Calu3 (cell line): ENCODE data around the gene RSPH4A. TPM values are rescaled to one million over a fixed set of nuclear protein-coding genes. Genes with fewer than 3 reads are reported as not detected.

Experiments used
- BruUV-seq: library from RNA; stranded (reverse); fragments of 400-500 nt; replicated peaks from 2 replicates; lab custom pipeline; 2021; lab: Mats Ljungman, UMichigan
- CTCF ChIA-PET: fragments of 300-600 bp; sonication (Branson Sonifier 250); formaldehyde crosslinking; loops from one replicate; lab custom pipeline; 2022; ENCODE audit warnings: antibody characterized with exemption; lab: Charles Lee
- DNase-seq: peaks from one replicate; pipeline ENCODE4 v3.0.0; 2022
- H3K27ac Mint-ChIP-seq: one replicate; pipeline ENCODE4 v1.8.0; 2022; ENCODE audit warnings: mixed read lengths; ENCODE audit not compliant: unreplicated experiment
- H3K27me3 Mint-ChIP-seq: one replicate; pipeline ENCODE4 v1.8.0; 2022; ENCODE audit warnings: mixed read lengths; ENCODE audit not compliant: unreplicated experiment
- H3K36me3 Mint-ChIP-seq: one replicate; pipeline ENCODE4 v1.8.0; 2022; ENCODE audit warnings: mild to moderate bottlenecking, moderate library complexity, mixed read lengths; ENCODE audit not compliant: insufficient read depth, unreplicated experiment
- H3K4me1 Mint-ChIP-seq: one replicate; pipeline ENCODE4 v1.8.0; 2022; ENCODE audit warnings: mild to moderate bottlenecking, low read depth, mixed read lengths; ENCODE audit not compliant: unreplicated experiment
- H3K4me3 Mint-ChIP-seq: one replicate; pipeline ENCODE4 v1.8.0; 2022; ENCODE audit warnings: mild to moderate bottlenecking, low read depth, moderate library complexity, mixed read lengths; ENCODE audit not compliant: unreplicated experiment
- H3K9me3 Mint-ChIP-seq: one replicate; pipeline ENCODE4 v1.8.0; 2022; ENCODE audit warnings: low read depth, mixed read lengths; ENCODE audit not compliant: unreplicated experiment
- CTCF ChIP-seq: fragments of 200-600 bp; IDR thresholded peaks from one replicate; pipeline ENCODE4 v1.8.0; 2022; ENCODE audit warnings: antibody characterized with exemption; ENCODE audit not compliant: unreplicated experiment
- intact Hi-C: fragments of 100-400 bp; cut with micrococcal nuclease; formaldehyde crosslinking; loops from one replicate; pipeline ENCODE4 v1.10.0; 2022; ENCODE audit not compliant: unreplicated experiment
- total RNA-seq: library from RNA; stranded (reverse); gene quantifications from 2 replicates; pipeline ENCODE4 v1.2.3, GENCODE V29; 2022

RSPH4A gene
- total RNA-seq, 1 experiment from 2014 or later: 0.21 TPM

- H3K4me3 Mint-ChIP-seq: no peak overlapping the region
- no TSS peak for BruUV-seq
Observed at GRCh38 chr6:116625872-116626271, 9.6 kb downstream of the RSPH4A start.

GRCh38 chr6:116629563-116629981 is 13.3 kb downstream of the RSPH4A start:
- no peak overlapping the region for H3K27ac Mint-ChIP-seq
- H3K27me3 Mint-ChIP-seq: no peaks in the 10 kb centered on the region
- no peak for DNase-seq
- H3K36me3 Mint-ChIP-seq: no peaks in the 10 kb centered on the region
- no peak overlapping the region for H3K4me3 Mint-ChIP-seq
- CTCF ChIA-PET: no interaction called here
- peaks cover 1% of the 10 kb centered on the region for H3K4me1 Mint-ChIP-seq
- no peaks in the 10 kb centered on the region for H3K9me3 Mint-ChIP-seq
- no peak for TF ChIP-seq CTCF
- no TSS peak for BruUV-seq
- intact Hi-C loops: no loop called here

More at GRCh38 chr6:116625872-116626271, 9.6 kb downstream of the RSPH4A start:
- no peaks in the 10 kb centered on the region for H3K9me3 Mint-ChIP-seq
- no peak for TF ChIP-seq CTCF
- no peak for DNase-seq
- H3K27ac Mint-ChIP-seq: no peak overlapping the region
- intact Hi-C loops: no loop called here
- H3K4me1 Mint-ChIP-seq: peaks cover 10% of the 10 kb centered on the region
- CTCF ChIA-PET: no interaction called here
- H3K27me3 Mint-ChIP-seq: no peaks in the 10 kb centered on the region
- no peaks in the 10 kb centered on the region for H3K36me3 Mint-ChIP-seq

GRCh38 chr6:116631379-116631990 is 15.2 kb downstream of the RSPH4A start:
- CTCF ChIA-PET: no interaction called here
- no peak overlapping the region for H3K4me3 Mint-ChIP-seq
- no TSS peak for BruUV-seq
- H3K9me3 Mint-ChIP-seq: no peaks in the 10 kb centered on the region
- no peak for DNase-seq
- no peaks in the 10 kb centered on the region for H3K36me3 Mint-ChIP-seq
- no peaks in the 10 kb centered on the region for H3K4me1 Mint-ChIP-seq
- no peak for TF ChIP-seq CTCF
- H3K27me3 Mint-ChIP-seq: no peaks in the 10 kb centered on the region
- H3K27ac Mint-ChIP-seq: no peak overlapping the region
- intact Hi-C loops: no loop called here

- CTCF ChIA-PET: no interaction called here
- Mint-ChIP-seq H3K36me3 (no peaks in the 10 kb centered on the region), H3K4me3 (no peak overlapping the region), H3K27ac (no peak overlapping the region), H3K27me3 (no peaks in the 10 kb centered on the region), H3K4me1 (no peaks in the 10 kb centered on the region), H3K9me3 (no peaks in the 10 kb centered on the region)
- BruUV-seq: no TSS peak
- no peak for TF ChIP-seq CTCF
- DNase-seq: no peak
- intact Hi-C loops: no loop called here
Observed at GRCh38 chr6:116633685-116634084, 17.4 kb downstream of the RSPH4A start.
